Astrocyte (in vitro differentiated cells and primary cell): ENCODE data around the gene GLRA2.

Experiments
- CTCF ChIP-seq: IDR thresholded peaks from 2 replicates; pipeline ENCODE4 v1.5.1; 2011; ENCODE audit warnings: low read depth, mild to moderate bottlenecking, inconsistent platforms, low read length, moderate library complexity; ENCODE audit not compliant: insufficient read depth
- EZH2 ChIP-seq: IDR thresholded peaks from 2 replicates; pipeline ENCODE4 v1.6.1; 2012; ENCODE audit warnings: mild to moderate bottlenecking, low read length, inconsistent platforms; ENCODE audit not compliant: insufficient read depth

- TF ChIP-seq CTCF (no peak), EZH2 (no peak)
These were observed 248.2 kb downstream of the GLRA2 start for GRCh38 chrX:14777525-14777924.
